ENCODE measurements around the gene UBA1. TPM values are rescaled to one million over a fixed set of nuclear protein-coding genes. Genes with fewer than 3 reads are reported as not detected.

UBA1 gene
- total and polyA plus RNA-seq, 2 of the 13 experiments (the other 11 are each of a cell fraction or from before 2014, with no cell fraction given), result 93.3 to 129 TPM

DNA sequence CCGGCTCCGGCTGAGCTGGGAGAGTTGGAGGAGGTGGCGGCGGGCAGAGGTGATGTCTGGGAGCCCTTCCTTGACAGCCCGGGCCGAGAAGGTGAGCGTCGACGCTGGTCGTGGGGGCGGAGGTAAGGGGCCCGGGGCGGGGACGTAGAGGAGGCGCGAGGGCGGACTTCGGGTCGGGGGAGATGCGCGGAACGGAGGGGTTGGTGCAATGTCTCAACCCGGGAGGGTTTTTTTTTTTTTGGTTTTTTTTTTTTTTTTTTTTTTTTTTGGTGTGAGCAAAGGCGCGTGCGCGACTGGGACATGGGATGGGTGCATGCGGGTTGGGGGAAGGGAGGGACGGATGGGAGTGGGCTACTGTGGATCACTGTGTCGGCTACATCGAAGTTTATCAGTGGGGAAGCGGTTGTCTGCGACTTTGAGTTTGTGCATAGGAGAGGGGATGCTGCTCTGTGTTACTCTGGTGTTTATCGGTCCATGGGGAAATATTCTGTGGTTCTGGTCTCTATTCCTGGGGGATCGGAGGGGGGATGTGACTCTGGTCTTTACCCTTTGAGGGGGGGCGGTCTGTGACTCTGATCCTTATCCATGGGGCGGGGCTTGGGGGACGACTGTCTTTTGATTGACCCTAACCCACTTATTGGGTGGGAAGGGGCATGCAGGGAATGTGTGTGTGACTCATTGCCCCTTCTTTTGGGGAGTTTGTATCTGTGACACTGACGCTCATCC, 48.1 kb upstream of the UBA1 start (continued):
- TF ChIP-seq MYC (CRISPR knock-in tag; IDR thresholded peaks at IDR 0.05; ENCODE audit: borderline replicate concordance), result 0 out of 2 replicates have a peak, but pooled peaks have one; percentile 1
- 0 out of 2 replicates have a peak, but pooled peaks have one; percentile 36 for TF ChIP-seq ZFP82 (CRISPR knock-in tag; IDR thresholded peaks at IDR 0.05; ENCODE audit: borderline replicate concordance)
- TF ChIP-seq, protein P1, sequence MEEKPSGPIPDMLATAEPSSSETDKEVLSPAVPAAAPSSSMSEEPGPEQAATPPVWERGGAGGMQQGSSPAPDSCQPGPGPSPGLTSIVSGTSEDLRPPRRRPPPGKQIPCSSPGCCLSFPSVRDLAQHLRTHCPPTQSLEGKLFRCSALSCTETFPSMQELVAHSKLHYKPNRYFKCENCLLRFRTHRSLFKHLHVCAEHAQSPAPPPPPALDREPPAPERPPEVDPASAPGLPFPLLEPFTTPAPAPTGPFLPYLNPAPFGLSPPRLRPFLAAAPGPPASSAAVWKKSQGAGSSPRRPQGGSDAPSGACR (CRISPR knock-in tag; IDR thresholded peaks at IDR 0.05), result 0 out of 2 replicates have a peak, but pooled peaks have one; percentile 19
- TF ChIP-seq, protein P2, sequence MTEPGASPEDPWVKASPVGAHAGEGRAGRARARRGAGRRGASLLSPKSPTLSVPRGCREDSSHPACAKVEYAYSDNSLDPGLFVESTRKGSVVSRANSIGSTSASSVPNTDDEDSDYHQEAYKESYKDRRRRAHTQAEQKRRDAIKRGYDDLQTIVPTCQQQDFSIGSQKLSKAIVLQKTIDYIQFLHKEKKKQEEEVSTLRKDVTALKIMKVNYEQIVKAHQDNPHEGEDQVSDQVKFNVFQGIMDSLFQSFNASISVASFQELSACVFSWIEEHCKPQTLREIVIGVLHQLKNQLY (CRISPR knock-in tag; IDR thresholded peaks at IDR 0.05), result no peak
- no peak for TF ChIP-seq ZSCAN30 (CRISPR knock-in tag; IDR thresholded peaks at IDR 0.05)
- peak; percentile 55 for TF ChIP-seq AGO2 (optimal IDR thresholded peaks at IDR 0.05; ENCODE audit: low read depth, low read length)
- TF ChIP-seq THAP9 (CRISPR knock-in tag; IDR thresholded peaks at IDR 0.05; ENCODE audit: borderline replicate concordance), result peak; percentile 16; the same call in 1 of the 2 replicates
